GM10266 (cell line): Measurements from ENCODE around the gene SLC43A3.
"Not testable (repeated sequence)": the region's sequence is repeated elsewhere in the genome, so short reads cannot be mapped to it uniquely, and the experiment has no call there.

Experiments used
- DNase-seq: peaks from one replicate; pipeline ENCODE4 v3.0.0; 2012; ENCODE audit errors: extremely low spot score
- TF ChIP-seq, protein P1 (sequence below): IDR thresholded peaks from 2 replicates; pipeline ENCODE4 v1.5.1; 2012; ENCODE audit warnings: mild to moderate bottlenecking, low read depth; ENCODE audit not compliant: control insufficient read depth, insufficient read depth; ENCODE audit errors: missing control alignments

The SLC43A3 gene

DNA sequence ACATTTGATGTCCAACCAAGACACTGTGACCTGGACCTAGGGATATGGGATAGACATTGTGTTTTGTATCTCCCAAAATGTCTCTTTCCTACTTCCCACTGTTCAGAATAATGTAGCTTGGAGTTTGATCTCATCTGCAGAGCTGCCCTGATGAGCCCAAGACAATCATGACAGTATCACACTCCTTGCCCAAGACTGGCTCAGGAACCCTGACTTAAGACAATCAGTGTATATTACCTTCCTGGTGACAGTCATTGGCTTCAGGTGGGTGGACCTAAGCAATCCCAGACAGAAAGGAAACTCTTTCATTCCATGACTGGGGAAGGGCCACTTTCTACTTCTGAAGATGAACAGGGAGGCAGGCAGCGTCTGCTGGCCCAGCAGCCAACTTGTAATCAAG, 19.1 kb upstream of the SLC43A3 start:
- TF ChIP-seq, protein P1, sequence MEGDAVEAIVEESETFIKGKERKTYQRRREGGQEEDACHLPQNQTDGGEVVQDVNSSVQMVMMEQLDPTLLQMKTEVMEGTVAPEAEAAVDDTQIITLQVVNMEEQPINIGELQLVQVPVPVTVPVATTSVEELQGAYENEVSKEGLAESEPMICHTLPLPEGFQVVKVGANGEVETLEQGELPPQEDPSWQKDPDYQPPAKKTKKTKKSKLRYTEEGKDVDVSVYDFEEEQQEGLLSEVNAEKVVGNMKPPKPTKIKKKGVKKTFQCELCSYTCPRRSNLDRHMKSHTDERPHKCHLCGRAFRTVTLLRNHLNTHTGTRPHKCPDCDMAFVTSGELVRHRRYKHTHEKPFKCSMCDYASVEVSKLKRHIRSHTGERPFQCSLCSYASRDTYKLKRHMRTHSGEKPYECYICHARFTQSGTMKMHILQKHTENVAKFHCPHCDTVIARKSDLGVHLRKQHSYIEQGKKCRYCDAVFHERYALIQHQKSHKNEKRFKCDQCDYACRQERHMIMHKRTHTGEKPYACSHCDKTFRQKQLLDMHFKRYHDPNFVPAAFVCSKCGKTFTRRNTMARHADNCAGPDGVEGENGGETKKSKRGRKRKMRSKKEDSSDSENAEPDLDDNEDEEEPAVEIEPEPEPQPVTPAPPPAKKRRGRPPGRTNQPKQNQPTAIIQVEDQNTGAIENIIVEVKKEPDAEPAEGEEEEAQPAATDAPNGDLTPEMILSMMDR: no peak
- DNase-seq: no peak

DNA sequence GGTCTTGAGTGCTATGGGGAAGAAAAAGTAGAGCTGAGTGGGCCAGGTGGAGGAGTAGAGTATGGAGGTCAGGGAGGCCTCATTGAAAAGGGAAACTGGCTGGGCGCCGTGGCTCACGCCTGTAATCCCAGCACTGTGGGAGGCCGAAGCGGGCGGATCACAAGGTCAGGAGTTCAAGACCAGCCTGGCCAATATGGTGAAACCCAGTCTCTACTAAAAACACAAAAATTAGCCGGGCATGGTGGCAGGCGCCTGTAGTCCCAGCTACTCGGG, 18.1 kb upstream of the SLC43A3 start:
- not testable (repeated sequence) for DNase-seq

DNA sequence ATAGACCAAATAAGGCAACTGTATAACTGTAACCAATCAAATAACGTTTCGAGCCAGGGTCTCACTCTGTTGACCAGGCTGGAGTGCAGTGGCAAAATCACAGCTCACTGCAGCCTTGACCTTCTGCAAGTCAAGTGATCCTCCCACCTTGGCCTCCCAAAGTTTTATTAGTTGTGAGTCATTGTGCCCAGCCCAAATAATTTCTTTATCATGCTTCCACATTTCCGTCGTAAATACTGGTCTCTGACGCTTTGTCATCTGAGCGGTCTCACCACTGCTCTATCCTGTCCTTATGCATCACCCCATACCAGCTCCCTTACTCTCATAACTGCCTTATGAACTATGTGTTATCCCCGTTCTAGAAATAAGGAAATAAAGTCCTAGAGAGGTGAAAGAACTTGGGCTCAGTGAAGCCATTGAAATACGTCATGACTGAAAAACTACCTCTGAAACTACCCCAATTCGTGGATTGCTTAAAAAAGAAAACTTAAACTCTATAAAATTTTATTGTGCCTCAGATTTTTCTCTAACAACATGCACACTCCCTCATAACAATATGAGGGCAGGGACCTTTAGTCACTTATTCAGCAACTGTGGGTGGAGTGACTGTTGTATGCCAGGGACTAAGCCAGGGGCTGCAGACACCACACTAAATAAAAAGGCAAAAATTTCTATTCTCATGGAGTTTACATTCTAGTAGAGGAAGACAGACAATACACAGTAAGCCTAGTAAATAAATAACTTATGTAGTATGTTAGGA, 17.6 kb upstream of the SLC43A3 start:
- TF ChIP-seq, protein P1: no peak
- no peak for DNase-seq

DNA sequence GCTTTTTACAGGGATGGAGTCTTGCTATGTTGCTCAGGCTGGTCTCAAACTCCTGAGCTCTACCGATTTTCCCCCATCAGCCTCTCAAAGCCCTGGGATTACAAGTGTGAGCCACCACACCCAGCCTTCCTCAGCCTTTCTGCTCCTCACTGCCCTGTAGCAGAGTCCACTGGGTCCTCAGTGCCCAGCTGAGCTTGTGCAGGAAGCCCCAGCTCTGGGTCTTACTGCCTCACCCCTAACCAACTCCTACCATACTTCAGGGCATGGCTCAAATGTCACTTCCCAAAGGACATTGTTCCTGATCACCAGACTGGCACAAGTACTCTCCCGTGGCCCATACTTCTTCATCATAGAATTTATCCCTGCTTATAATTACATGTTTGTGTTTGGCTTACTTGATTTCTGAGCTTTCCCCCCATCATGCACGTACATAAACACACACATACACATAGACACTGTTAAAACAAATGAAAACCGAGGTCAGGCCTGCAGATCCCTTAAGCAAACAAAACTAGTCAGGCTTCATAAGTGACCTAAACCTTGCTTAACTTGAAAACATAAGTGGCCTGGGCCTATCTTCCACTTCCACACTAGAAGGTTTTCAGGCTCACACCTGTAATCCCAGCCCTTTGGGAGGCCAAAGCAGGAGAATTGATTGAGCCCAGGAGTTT, 14.0 kb upstream of the SLC43A3 start:
- no peak for DNase-seq
- TF ChIP-seq, protein P1: no peak

DNA sequence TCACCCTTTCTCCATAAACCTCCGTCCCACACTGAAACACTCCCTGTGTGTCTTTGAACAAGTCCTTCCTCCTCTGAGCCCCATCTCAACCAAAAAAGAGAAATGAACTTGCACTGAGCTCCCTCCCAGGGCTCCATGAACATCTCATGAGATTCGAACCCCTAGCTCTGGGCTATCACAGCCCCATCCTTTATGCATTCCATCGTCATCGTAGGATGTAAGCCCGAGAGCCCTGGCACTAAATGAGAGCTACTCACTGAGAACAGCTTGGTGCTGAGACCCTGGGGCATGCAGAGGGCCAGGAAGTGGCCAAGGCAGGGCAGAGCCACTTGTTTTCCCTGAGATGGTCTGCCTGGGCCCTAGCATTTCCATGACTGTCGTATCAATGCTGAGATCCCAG, 12.9 kb upstream of the SLC43A3 start:
- no peak for DNase-seq
- TF ChIP-seq, protein P1: no peak

DNA sequence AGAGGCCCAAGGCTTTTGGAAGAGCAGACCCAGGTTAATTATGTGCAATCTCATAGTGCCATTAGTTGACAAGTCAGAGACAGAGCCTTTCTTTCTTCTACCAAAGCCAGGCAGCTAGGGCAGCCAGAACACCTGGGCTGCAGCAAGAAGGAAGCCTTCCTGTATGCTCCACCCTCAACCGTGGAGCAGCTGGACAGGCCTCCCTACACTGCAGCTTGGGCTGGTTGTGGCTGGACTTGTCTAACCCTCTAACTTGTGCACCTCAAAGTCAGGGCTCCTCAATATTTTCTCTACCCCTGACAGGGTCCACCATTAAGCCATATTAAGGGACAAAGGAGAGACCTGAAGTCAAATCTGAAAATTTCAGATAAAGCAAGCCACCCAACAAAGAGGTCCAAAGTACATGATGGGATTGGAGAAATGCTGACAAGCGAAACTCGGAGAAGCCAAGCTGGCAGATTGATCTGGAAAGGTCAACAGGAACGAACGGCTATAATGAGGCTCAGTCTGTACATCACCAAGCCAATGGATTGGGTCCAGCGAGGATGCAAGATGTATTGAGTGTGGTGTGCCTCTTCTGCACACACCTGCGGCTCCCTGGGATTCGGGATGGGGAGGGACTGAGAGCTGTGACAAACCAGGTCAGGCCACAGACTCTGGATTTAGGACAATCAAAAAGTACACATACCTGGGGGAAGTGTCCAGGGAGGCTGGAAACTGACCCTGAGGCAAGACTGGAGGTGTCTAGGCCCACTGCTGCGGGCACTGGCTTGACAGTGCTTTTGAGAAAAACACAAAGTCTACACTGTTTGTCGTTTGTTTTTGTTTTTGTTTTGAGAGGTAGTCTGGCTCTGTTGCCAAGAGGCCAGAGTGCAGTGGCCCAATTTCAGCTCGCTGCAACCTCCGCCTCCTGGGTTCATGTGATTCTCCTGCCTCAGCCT, 11.7 kb upstream of the SLC43A3 start:
- TF ChIP-seq, protein P1: no peak
- no peak for DNase-seq

DNA sequence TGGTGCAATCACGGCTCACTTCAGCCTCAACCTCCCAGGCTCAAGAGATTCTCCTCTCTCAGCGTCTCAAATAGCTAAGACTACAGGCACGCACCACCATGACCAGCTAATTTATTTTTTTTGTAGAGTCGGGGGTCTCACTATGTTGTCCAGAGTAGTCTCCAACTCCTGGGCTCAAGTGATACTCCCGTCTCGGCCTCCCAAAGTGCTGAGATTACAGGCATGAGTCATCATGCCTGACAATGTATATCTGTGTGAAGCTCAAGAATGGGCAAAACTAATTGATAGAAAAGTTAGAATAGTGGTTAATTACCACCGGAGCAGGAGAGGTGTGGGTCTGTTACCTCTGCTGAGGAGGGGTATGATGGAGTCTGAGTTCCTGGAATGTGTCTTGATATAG, 9.1 kb upstream of the SLC43A3 start:
- no peak for DNase-seq
- TF ChIP-seq, protein P1: no peak
